Activated naive CD8-positive, alpha-beta T cell treated with anti-CD3 and anti-CD28 coated beads, Interleukin-2, amount 50 U/mL, for 24 hours (primary cell): ENCODE results near the gene CACNA1C.
"Not testable (repeated sequence)": the region's sequence is repeated elsewhere in the genome, so short reads cannot be mapped to it uniquely, and the experiment has no call there.

ENCODE experiments used
- ATAC-seq: fragments of 150-1000 bp; cut with Tn5 transposase; one replicate; pipeline ENCODE4 v1.10.0; 2021
- DNase-seq: peaks from one replicate; pipeline ENCODE4 v3.0.0; 2021
- H3K27ac Mint-ChIP-seq: one replicate; pipeline ENCODE4 v1.8.0; 2021; ENCODE audit warnings: mild to moderate bottlenecking, mixed read lengths
- H3K27me3 Mint-ChIP-seq: one replicate; pipeline ENCODE4 v1.8.0; 2021; ENCODE audit warnings: mixed read lengths
- H3K36me3 Mint-ChIP-seq: one replicate; pipeline ENCODE4 v1.8.0; 2021; ENCODE audit warnings: low read depth, mixed read lengths
- H3K4me1 Mint-ChIP-seq: one replicate; pipeline ENCODE4 v1.8.0; 2021; ENCODE audit warnings: mixed read lengths
- H3K4me3 Mint-ChIP-seq: one replicate; pipeline ENCODE4 v1.8.0; 2021; ENCODE audit warnings: mild to moderate bottlenecking, moderate library complexity, mixed read lengths
- H3K9me3 Mint-ChIP-seq: one replicate; pipeline ENCODE4 v1.8.0; 2021; ENCODE audit warnings: mixed read lengths

CACNA1C gene

DNA sequence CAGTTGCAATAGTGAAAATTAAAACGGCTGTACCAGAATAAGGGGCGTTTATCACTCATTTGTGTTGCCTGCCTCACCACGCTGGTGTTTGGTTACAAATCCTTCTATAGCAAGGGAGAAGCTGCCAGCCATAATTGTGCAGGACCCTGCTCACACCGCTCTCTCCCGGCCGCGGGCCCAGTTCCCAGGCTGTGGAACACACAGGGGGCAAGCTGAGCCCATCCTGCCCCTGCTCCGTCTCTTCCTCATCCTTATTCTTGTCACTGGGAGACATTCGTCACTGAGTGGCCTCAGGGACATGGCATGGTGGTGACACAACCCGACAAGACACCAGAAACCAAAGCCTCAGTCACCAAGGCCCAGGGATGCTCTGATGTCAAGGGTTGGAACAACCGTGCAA is 625.6 kb downstream of the CACNA1C start:
- Mint-ChIP-seq H3K9me3 (peaks cover 3% of the 10 kb centered on the region), H3K27ac (no peak overlapping the region), H3K4me1 (peaks cover 8% of the 10 kb centered on the region)

DNA sequence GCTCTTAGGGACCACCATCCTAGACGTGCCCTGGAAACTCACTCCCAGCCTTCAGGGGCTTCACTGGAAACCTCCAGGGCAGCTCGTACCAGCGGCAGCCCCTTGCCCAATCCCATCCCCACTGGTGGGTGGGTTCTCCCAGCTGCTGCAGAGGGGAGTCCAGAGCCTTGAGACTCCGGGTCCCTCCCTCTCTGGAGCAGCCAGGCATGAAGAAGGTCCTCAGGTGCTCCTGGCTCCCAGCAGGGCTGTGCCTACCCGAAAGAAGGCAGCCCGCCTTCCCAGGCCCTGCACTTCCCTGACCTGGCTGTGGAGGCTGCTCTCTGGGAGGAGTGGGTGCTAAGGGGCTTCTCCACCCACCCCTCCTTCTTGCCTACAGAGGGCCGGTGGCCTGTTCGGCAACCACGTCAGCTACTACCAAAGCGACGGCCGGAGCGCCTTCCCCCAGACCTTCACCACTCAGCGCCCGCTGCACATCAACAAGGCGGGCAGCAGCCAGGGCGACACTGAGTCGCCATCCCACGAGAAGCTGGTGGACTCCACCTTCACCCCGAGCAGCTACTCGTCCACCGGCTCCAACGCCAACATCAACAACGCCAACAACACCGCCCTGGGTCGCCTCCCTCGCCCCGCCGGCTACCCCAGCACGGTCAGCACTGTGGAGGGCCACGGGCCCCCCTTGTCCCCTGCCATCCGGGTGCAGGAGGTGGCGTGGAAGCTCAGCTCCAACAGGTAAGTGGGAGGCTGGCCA is 626.5 kb downstream of the CACNA1C start:
- H3K27me3 Mint-ChIP-seq: no peaks in the 10 kb centered on the region
- no peak overlapping the region for H3K27ac Mint-ChIP-seq
- H3K4me3 Mint-ChIP-seq: no peak overlapping the region
- H3K36me3 Mint-ChIP-seq: no peaks in the 10 kb centered on the region
- H3K9me3 Mint-ChIP-seq: peaks cover 3% of the 10 kb centered on the region
- no peak for ATAC-seq
- DNase-seq: no peak
- H3K4me1 Mint-ChIP-seq: peaks cover 9% of the 10 kb centered on the region

More for the DNA sequence above, 625.6 kb downstream of the CACNA1C start:
- ATAC-seq (no peak), DNase-seq (no peak)
- H3K36me3 Mint-ChIP-seq: no peaks in the 10 kb centered on the region
- no peaks in the 10 kb centered on the region for H3K27me3 Mint-ChIP-seq
- no peak overlapping the region for H3K4me3 Mint-ChIP-seq

DNA sequence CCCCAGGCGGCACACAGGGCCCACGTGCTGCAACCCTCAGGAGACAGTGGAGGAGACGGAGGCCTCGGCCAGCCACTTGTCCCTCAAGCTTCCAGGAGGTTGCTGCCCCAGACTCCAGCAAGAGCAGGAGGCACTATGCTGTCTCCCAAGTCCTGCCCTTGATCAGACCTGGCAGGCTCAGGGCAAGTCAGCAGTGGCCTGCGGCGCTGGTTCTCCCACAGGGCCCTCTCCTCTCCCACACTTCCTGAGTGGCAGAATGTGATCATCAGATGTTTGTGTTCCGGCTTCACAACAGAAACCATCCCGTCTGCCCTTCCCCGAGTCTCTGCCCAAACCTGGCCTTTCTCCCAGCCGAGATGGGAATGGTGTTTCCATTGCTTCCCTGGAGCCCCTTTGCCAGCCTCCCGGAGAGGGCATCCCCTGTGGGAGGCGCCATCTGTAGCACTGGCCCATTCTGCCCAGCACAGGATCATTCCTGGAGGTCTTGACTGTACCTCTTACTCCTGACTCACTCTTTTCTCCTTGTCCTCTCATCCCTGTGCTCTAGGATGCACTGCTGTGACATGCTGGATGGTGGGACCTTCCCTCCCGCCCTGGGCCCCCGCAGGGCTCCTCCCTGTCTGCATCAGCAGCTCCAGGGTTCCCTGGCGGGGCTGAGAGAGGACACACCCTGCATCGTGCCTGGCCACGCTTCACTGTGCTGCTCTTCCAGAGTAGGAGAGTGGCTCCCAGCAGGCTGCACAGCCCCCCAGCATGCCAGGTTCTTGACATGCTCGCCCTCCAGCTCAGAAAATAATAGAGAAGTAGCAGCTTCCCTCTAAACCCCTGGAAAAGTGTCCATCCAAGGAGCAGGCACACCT is 627.3 kb downstream of the CACNA1C start:
- no peak overlapping the region for H3K27ac Mint-ChIP-seq
- H3K36me3 Mint-ChIP-seq: no peaks in the 10 kb centered on the region
- peaks cover 9% of the 10 kb centered on the region for H3K4me1 Mint-ChIP-seq
- ATAC-seq (no peak), DNase-seq (no peak)
- H3K4me3 Mint-ChIP-seq: no peak overlapping the region
- no peaks in the 10 kb centered on the region for H3K27me3 Mint-ChIP-seq
- peaks cover 3% of the 10 kb centered on the region for H3K9me3 Mint-ChIP-seq

DNA sequence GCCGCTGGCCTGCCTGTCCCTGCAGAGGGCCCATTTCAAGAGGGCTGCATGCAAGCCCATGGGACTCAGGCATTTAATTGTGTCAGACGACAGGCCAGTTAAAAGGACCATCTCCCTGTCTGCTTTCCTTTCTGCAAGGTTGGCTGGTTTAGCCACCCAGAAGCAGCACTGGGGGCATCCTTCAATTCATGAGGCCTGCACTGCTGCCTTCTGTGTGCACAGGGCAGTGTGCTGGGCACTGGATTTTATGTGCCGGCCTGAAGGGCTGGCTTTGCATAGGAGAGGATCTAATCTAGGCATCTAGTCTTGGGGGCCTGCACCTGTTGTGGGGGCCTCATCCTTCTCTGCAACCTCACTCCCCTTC is 627.9 kb downstream of the CACNA1C start:
- Mint-ChIP-seq H3K4me1 (peaks cover 9% of the 10 kb centered on the region), H3K27me3 (no peaks in the 10 kb centered on the region), H3K27ac (no peak overlapping the region), H3K9me3 (peaks cover 3% of the 10 kb centered on the region), H3K36me3 (no peaks in the 10 kb centered on the region), H3K4me3 (no peak overlapping the region)
- DNase-seq: no peak
- no peak for ATAC-seq

DNA sequence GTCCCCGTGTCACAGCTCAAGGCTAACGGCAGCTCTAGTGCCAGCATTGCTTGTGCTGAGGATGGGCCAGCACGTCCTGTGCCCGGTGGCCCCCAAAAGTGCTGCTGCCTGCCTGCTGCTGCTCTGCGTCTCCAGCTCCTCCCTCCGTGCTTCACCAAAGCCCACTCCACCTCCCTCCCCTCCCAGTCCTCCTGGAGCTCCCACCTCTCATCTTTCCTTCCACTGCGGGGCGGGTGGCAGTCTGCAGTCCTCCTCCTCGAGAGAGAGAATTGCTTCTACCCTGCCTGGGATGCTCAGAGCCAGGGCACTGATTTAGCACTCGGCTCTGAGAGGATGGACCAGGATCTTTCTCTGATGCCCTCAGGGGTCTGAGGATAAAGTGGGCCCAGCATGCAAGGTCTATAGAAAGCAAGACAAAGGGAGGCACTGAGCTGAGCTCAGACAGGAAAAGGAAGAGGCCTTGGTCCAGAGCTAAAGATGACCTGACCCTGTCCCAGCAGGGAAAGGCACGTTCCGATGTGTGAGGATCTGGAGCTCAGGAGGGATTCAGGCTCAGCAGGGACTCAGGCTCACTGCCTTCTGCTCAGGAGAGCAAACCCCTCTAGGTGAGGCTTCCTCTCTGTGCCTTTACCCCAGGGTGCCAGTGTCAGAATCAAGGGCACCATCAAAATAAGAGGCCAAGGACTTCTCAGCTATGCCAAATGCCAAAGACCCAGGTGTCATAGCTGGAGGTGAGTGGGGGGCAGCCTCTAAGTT is 628.8 kb downstream of the CACNA1C start:
- ATAC-seq (no peak), DNase-seq (no peak)
- Mint-ChIP-seq H3K36me3 (no peaks in the 10 kb centered on the region), H3K4me1 (peaks cover 9% of the 10 kb centered on the region), H3K27me3 (no peaks in the 10 kb centered on the region), H3K9me3 (peaks cover 3% of the 10 kb centered on the region), H3K4me3 (no peak overlapping the region), H3K27ac (no peak overlapping the region)

DNA sequence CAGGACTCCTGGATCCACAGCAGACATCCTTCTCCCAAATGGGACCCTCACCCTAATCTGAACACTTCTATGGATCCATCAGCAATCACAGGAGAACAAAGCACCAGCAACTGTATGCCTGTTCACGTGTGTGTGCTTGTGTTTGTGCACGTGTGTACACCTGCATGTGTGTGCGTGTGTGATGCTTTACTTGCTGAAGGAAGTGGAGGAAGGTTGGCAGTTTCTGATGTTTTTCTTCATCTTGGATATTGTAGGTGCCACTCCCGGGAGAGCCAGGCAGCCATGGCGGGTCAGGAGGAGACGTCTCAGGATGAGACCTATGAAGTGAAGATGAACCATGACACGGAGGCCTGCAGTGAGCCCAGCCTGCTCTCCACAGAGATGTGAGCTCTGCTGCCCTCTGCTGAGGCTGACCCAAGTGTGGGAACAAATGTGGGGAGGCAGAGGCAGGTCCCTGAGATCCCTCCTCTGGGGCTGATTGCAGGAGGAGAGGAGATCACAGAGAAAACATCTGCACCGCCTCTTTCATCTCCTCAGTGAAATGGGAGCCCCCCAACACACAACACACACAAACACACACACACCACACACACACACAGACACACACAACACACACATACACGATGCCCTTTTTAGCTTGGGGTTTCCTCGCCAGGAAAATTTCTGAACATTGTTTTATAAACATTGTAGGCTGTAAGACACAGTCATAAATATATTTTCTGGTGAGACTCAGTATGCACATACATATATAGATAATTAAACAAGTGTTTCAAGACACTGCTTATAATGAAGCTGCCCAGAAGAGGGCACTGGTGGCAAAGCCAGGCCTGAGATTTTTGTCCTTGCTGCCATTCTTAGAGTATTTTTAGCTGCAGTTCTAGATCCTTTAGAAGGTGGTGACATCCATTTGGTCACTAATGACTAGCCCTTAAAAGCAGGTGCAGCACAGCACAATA is 629.8 kb downstream of the CACNA1C start:
- ATAC-seq (peak; percentile 20), DNase-seq (no peak)
- no peaks in the 10 kb centered on the region for H3K36me3 Mint-ChIP-seq
- no peaks in the 10 kb centered on the region for H3K27me3 Mint-ChIP-seq
- peak overlapping the region; percentile 49 for H3K27ac Mint-ChIP-seq
- H3K9me3 Mint-ChIP-seq: peaks cover 3% of the 10 kb centered on the region
- peaks cover 9% of the 10 kb centered on the region for H3K4me1 Mint-ChIP-seq
- H3K4me3 Mint-ChIP-seq: no peak overlapping the region

DNA sequence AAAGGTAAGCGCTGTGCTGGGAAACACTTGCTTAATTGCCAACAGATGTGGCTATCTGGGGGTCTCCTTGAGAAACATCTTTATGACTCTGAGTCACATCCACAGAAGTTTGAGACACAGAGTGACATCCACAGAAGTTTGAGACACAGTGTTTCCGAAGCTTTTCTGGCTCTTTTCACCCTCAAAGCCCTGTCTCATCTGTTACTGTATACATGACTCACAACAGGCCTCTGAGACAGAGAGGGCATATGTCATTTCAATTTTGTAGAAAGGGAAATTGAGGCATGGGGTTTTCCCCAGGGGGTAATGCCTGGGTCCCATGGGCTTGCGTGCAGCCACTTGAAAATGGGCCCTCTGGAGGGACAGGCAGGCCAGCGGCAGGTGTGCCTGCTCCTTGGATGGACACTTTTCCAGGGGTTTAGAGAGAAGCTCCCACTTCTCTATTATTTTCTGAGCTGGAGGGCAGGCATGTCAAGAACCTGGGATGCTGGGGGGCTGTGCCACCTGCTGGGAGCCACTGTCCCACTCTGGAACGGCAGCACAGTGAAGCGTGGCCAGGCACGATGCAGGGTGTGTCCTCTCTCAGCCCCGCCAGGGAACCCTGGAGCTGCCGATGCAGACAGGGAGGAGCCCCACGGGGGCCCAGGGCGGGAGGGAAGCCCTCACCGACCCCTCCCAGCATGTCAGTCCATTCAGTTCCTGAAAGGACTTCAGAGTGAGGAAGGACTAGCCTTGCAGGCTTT is 630.7 kb downstream of the CACNA1C start:
- peaks cover 9% of the 10 kb centered on the region for H3K4me1 Mint-ChIP-seq
- H3K27ac Mint-ChIP-seq: no peak overlapping the region
- ATAC-seq: peak; percentile 72

DNA sequence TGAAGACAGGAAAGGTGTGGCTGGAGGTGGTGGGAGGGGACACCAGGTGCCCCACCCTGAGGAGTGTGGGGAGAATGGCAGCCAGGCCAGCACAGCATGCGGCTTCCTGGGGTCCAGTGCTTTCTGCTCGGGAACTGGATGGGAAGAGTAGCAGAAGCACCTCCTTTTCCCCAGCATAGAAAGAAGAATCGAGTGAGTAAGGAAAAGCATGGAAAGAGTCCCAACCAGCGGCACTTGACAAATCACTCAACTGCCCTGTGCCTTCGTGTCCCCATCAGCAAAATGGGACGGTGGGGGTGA is 631.2 kb downstream of the CACNA1C start:
- H3K4me3 Mint-ChIP-seq, DNase-seq, H3K27me3 Mint-ChIP-seq, H3K9me3 Mint-ChIP-seq, H3K27ac Mint-ChIP-seq, ATAC-seq, H3K36me3 Mint-ChIP-seq: not testable (repeated sequence)
- peaks cover 10% of the 10 kb centered on the region for H3K4me1 Mint-ChIP-seq

More for the DNA sequence above, 630.7 kb downstream of the CACNA1C start:
- H3K9me3 Mint-ChIP-seq: peaks cover 3% of the 10 kb centered on the region
- H3K36me3 Mint-ChIP-seq: peaks cover 1% of the 10 kb centered on the region
- no peaks in the 10 kb centered on the region for H3K27me3 Mint-ChIP-seq
- DNase-seq: no peak
- no peak overlapping the region for H3K4me3 Mint-ChIP-seq

DNA sequence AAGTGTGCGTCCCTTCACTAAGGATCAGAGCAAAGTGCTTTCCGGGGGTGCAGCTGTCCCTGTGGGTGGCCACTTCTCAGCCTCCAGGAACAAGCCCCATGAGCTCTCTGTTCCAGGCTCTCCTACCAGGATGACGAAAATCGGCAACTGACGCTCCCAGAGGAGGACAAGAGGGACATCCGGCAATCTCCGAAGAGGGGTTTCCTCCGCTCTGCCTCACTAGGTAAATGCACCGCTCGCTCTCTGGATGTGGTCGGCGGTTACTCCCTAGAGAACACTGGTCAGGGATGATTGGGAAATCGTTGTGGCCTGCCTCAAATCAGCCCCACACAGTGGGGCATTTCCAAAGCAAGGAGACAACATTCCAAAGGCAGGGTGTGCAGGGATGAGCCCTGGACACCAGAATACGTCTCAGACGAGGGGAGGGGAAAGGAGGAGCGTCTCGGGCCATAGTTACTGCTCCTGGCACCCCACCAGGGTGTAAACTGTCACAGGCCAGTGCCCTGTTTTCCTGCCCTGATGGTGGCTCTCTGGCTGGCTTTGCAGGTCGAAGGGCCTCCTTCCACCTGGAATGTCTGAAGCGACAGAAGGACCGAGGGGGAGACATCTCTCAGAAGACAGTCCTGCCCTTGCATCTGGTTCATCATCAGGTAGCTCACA is 633.0 kb downstream of the CACNA1C start:
- peaks cover 25% of the 10 kb centered on the region for H3K4me1 Mint-ChIP-seq
- H3K9me3 Mint-ChIP-seq, H3K27ac Mint-ChIP-seq, DNase-seq, H3K4me3 Mint-ChIP-seq, H3K27me3 Mint-ChIP-seq, ATAC-seq, H3K36me3 Mint-ChIP-seq: not testable (repeated sequence)

- H3K36me3 Mint-ChIP-seq: peaks cover 1% of the 10 kb centered on the region
- H3K27me3 Mint-ChIP-seq: no peaks in the 10 kb centered on the region
- no peak overlapping the region for H3K4me3 Mint-ChIP-seq
- ATAC-seq (no peak), DNase-seq (no peak)
- H3K4me1 Mint-ChIP-seq: peaks cover 29% of the 10 kb centered on the region
- H3K27ac Mint-ChIP-seq: no peak overlapping the region
- H3K9me3 Mint-ChIP-seq: peaks cover 3% of the 10 kb centered on the region
These were observed 633.5 kb downstream of the CACNA1C start for GRCh38 chr12:2686280-2686646.

DNA sequence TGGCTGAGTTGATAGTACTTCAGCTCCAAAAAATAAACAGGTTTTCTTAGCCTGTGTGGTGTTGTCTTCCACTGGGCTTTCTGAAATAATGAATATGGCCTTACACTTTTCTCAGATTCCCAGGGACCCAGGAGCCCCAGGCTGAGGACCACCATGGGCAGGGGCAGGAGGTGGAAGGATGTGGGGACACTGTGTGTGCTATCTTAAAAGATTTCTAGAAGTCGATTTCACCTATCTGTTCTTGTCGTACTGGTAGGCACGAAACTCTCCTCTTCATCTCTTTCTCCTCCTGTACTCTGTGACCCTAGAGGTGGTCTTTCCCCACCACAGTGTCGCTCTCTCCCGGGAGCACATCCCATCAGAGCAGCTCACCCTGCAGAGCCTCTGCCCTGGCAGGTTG is 634.3 kb downstream of the CACNA1C start:
- Mint-ChIP-seq H3K9me3 (peaks cover 3% of the 10 kb centered on the region), H3K4me3 (no peak overlapping the region), H3K36me3 (peaks cover 1% of the 10 kb centered on the region), H3K4me1 (peaks cover 32% of the 10 kb centered on the region), H3K27me3 (no peaks in the 10 kb centered on the region), H3K27ac (no peak overlapping the region)
- ATAC-seq (no peak), DNase-seq (no peak)

DNA sequence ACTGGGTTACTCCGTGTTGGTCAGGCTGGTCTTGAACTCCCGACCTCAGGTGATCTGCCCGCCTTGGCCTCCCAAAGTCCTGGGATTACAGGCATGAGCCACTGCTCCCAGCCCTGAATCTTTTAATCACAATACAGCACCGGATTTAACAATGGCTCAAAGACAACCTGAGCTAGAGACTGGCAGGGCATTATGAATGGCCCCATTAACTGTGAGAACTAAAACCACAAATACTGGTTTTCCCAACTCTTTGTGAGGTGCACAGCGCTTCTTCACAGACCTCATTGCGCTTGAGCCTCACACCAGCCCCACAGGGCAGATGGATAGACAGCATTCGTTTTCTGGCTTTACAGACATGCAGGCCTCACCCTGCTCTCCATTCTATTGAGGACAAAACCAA is 634.9 kb downstream of the CACNA1C start:
- Mint-ChIP-seq H3K9me3 (peaks cover 2% of the 10 kb centered on the region), H3K4me1 (peaks cover 38% of the 10 kb centered on the region), H3K27ac (no peak overlapping the region), H3K4me3 (no peak overlapping the region), H3K36me3 (peaks cover 1% of the 10 kb centered on the region), H3K27me3 (no peaks in the 10 kb centered on the region)
- ATAC-seq (no peak), DNase-seq (no peak)

GRCh38 chr12:2688381-2688931 is 635.7 kb downstream of the CACNA1C start:
- H3K9me3 Mint-ChIP-seq: no peaks in the 10 kb centered on the region
- peaks cover 1% of the 10 kb centered on the region for H3K36me3 Mint-ChIP-seq
- no peaks in the 10 kb centered on the region for H3K27me3 Mint-ChIP-seq
- H3K4me3 Mint-ChIP-seq: no peak overlapping the region
- peaks cover 37% of the 10 kb centered on the region for H3K4me1 Mint-ChIP-seq
- ATAC-seq (no peak), DNase-seq (no peak)
- no peak overlapping the region for H3K27ac Mint-ChIP-seq
